Osteoblast (primary cell): ENCODE results near the gene GLUD1. TPM values are rescaled to one million over a fixed set of nuclear protein-coding genes. Genes with fewer than 3 reads are reported as not detected.

Source experiments
- DNase-seq: peaks from one replicate; pipeline ENCODE4 v3.0.0; 2011; ENCODE audit warnings: low spot score, mixed read lengths; ENCODE audit not compliant: insufficient read length; ENCODE audit errors: missing footprints
- H2AFZ ChIP-seq: 2 replicates; pipeline ENCODE4 v1.6.0; 2011; ENCODE audit warnings: mild to moderate bottlenecking, low read length
- H3K27ac ChIP-seq: 2 replicates; pipeline ENCODE4 v1.5.1; 2011; ENCODE audit warnings: mild to moderate bottlenecking, low read depth, low read length, moderate library complexity
- H3K27me3 ChIP-seq: 2 replicates; pipeline ENCODE4 v1.6.0; 2012; ENCODE audit warnings: mild to moderate bottlenecking, control low read depth, inconsistent platforms, low read length, moderate library complexity; ENCODE audit not compliant: insufficient read depth
- H3K36me3 ChIP-seq: 2 replicates; pipeline ENCODE4 v1.5.1; 2011; ENCODE audit warnings: mild to moderate bottlenecking, low read length, control low read depth, moderate library complexity; ENCODE audit not compliant: insufficient read depth
- H3K4me1 ChIP-seq: 2 replicates; pipeline ENCODE4 v1.5.1; 2011; ENCODE audit warnings: mild to moderate bottlenecking, low read length, control low read depth, moderate library complexity; ENCODE audit not compliant: insufficient read depth
- H3K4me2 ChIP-seq: 2 replicates; pipeline ENCODE4 v1.6.0; 2011; ENCODE audit warnings: mild to moderate bottlenecking, low read length; ENCODE audit not compliant: insufficient read depth
- H3K4me3 ChIP-seq: fragments of 200-600 bp; sonication (generic); 3 replicates; pipeline ENCODE4 v1.5.1; 2012; ENCODE audit warnings: mild to moderate bottlenecking, low read length, inconsistent platforms; ENCODE audit not compliant: insufficient read depth
- H3K79me2 ChIP-seq: 2 replicates; pipeline ENCODE4 v1.6.0; 2012; ENCODE audit warnings: mild to moderate bottlenecking, low read length, control low read depth, inconsistent platforms; ENCODE audit not compliant: insufficient read depth
- H3K9me3 ChIP-seq: 2 replicates; pipeline ENCODE4 v1.5.1; 2011; ENCODE audit warnings: low read depth, low read length, control low read depth
- H4K20me1 ChIP-seq: 2 replicates; pipeline ENCODE4 v1.6.0; 2012; ENCODE audit warnings: mild to moderate bottlenecking, low read length, control low read depth; ENCODE audit not compliant: insufficient read depth
- CTCF ChIP-seq: IDR thresholded peaks from 2 replicates; pipeline ENCODE4 v1.5.1; 2011; ENCODE audit warnings: mild to moderate bottlenecking, low read depth, low read length, moderate library complexity; ENCODE audit errors: extremely low read depth
- total RNA-seq: library from RNA; depleted of rRNA; stranded (reverse); fragments of >200 nt; gene quantifications from 2 replicates; pipeline ENCODE4 v1.2.3, GENCODE V29; 2012

The GLUD1 gene
- total RNA-seq, 1 donor: 221 TPM

GRCh38 chr10:87066865-87067264 lies 27.8 kb downstream of the GLUD1 start:
- Histone ChIP-seq H3K27ac (no peak overlapping the region), H3K4me2 (no peak overlapping the region), H3K4me3 (no peak overlapping the region), H4K20me1 (no peaks in the 10 kb centered on the region), H3K27me3 (no peaks in the 10 kb centered on the region), H2AFZ (no peak overlapping the region), H3K4me1 (no peaks in the 10 kb centered on the region), H3K36me3 (peaks cover 53% of the 10 kb centered on the region), H3K79me2 (no peaks in the 10 kb centered on the region), H3K9me3 (no peaks in the 10 kb centered on the region)
- no peak for DNase-seq
- TF ChIP-seq CTCF: no peak

GRCh38 chr10:87066178-87066577 lies 28.5 kb downstream of the GLUD1 start:
- Histone ChIP-seq H2AFZ (no peak overlapping the region), H4K20me1 (no peaks in the 10 kb centered on the region), H3K4me1 (no peaks in the 10 kb centered on the region), H3K79me2 (no peaks in the 10 kb centered on the region), H3K4me3 (no peak overlapping the region), H3K9me3 (no peaks in the 10 kb centered on the region), H3K4me2 (no peak overlapping the region), H3K27me3 (no peaks in the 10 kb centered on the region), H3K36me3 (peaks cover 53% of the 10 kb centered on the region), H3K27ac (no peak overlapping the region)
- DNase-seq: no peak
- no peak for TF ChIP-seq CTCF

GRCh38 chr10:87064651-87065050 lies 30.0 kb downstream of the GLUD1 start:
- peak; percentile 22 for DNase-seq
- H3K4me1 ChIP-seq: no peaks in the 10 kb centered on the region
- no peak overlapping the region for H3K27ac ChIP-seq
- no peak overlapping the region for H3K4me3 ChIP-seq
- H3K36me3 ChIP-seq: peaks cover 57% of the 10 kb centered on the region
- no peaks in the 10 kb centered on the region for H3K27me3 ChIP-seq
- no peaks in the 10 kb centered on the region for H3K9me3 ChIP-seq
- H3K4me2 ChIP-seq: no peak overlapping the region
- TF ChIP-seq CTCF: no peak
- no peaks in the 10 kb centered on the region for H4K20me1 ChIP-seq
- H3K79me2 ChIP-seq: no peaks in the 10 kb centered on the region
- H2AFZ ChIP-seq: no peak overlapping the region

GRCh38 chr10:87060280-87060928 lies 34.2 kb downstream of the GLUD1 start:
- H3K27ac ChIP-seq: no peak overlapping the region
- H3K4me1 ChIP-seq: peaks cover 1% of the 10 kb centered on the region
- H3K27me3 ChIP-seq: no peaks in the 10 kb centered on the region
- TF ChIP-seq CTCF: no peak
- H3K36me3 ChIP-seq: peaks cover 54% of the 10 kb centered on the region
- H2AFZ ChIP-seq: no peak overlapping the region
- H3K79me2 ChIP-seq: no peaks in the 10 kb centered on the region
- no peak overlapping the region for H3K4me3 ChIP-seq
- no peaks in the 10 kb centered on the region for H3K9me3 ChIP-seq
- no peak for DNase-seq
- no peaks in the 10 kb centered on the region for H4K20me1 ChIP-seq
- no peak overlapping the region for H3K4me2 ChIP-seq
